ENCODE results near the gene STIL. TPM values are rescaled to one million over a fixed set of nuclear protein-coding genes. Genes with fewer than 3 reads are reported as not detected.

Gene STIL
- total RNA-seq, 4 donors from 2014 or later = 0.33 to 1.1 (median 0.63) TPM

DNA sequence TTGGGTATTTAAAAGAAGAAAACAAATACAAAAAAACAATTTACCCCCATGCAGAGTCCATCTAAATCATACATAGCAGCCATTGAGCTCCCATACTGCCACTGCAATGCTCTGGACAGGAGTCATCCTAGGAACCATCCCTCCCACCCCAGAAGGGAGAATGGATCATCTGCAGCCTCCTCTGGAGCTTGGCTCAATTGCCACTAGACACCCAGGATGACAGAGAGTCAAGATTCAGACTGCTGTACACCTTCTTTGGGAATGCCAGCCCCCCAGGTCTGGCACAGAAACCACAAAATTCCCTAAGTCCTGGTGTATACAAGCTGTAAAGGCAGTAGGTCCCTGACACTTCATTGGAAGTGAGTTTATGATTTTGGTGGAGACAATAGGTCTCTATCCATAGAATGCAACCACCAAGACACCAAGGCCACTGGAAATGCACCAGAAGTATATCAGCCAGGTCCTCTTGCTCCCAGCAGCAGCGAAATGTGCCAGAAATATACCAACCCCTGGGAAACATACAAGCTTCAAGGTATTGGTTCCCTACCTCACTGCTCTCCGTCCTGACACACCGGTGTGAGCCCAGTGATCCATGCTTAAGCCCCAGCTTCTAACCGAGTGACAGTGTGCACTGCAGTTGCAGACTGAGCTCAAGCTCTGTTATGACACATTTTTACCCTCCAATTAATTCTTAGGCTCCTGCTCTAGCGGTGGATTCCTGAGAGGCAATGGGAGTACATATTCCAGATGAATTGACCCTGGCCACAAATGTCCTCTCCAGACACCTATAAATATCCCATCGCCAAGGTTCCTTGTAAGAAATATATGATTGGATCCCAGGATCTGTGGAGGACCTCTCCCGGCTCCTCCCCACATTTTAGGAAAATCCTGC lies 86.4 kb downstream of the STIL start:
- Histone ChIP-seq H3K4me3 (no peak overlapping the region), H3K4me1 (peaks cover 2 to 27% of the 10 kb centered on the region in 2 donors), H3K9me3 (no peaks in the 10 kb centered on the region), H3K36me3 (no peaks in the 10 kb centered on the region), H3K27me3 (peaks cover 91 to 99% (median 94%) of the 10 kb centered on the region in 3 donors), H3K27ac (peak overlapping the region in 2 of 4 donors; percentile 75 to 77)
- no peak for TF ChIP-seq POLR2A (IDR thresholded peaks at IDR 0.05)
- TF ChIP-seq, protein P1, sequence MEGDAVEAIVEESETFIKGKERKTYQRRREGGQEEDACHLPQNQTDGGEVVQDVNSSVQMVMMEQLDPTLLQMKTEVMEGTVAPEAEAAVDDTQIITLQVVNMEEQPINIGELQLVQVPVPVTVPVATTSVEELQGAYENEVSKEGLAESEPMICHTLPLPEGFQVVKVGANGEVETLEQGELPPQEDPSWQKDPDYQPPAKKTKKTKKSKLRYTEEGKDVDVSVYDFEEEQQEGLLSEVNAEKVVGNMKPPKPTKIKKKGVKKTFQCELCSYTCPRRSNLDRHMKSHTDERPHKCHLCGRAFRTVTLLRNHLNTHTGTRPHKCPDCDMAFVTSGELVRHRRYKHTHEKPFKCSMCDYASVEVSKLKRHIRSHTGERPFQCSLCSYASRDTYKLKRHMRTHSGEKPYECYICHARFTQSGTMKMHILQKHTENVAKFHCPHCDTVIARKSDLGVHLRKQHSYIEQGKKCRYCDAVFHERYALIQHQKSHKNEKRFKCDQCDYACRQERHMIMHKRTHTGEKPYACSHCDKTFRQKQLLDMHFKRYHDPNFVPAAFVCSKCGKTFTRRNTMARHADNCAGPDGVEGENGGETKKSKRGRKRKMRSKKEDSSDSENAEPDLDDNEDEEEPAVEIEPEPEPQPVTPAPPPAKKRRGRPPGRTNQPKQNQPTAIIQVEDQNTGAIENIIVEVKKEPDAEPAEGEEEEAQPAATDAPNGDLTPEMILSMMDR (IDR thresholded peaks at IDR 0.05 in 4 of 5, conservative IDR thresholded peaks at IDR 0.05 in 1 of 5) = no peak
- DNase-seq (no peak), ATAC-seq (no peak)
- in situ Hi-C loops (cut with MboI; ENCODE audit: low sequenced_read_pairs in 4 of 4) = no loop called here
- intact Hi-C loops (cut with DNase I; ENCODE audit: low total_unique reads) = no loop called here

DNA sequence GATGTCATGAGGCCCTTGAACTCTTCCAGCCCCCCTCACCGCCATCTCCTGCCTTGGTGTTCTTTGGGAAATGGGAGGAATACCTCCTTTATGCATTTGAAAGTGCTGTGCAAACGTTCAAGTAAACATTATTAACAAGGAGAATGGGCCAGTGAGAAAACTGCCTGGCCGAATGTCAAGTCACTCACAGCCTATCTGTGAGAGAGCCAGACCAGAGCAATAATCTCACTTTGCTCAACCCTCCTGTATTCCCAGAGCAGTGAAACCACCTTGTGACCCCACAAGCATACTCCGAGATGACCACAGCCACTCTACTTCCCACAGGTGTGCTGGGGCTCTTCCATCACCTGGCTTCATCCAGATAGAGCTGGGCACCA lies 87.1 kb downstream of the STIL start:
- H3K27me3 ChIP-seq = peaks cover 86 to 92% (median 91%) of the 10 kb centered on the region in 3 donors
- no peak for ATAC-seq

DNA sequence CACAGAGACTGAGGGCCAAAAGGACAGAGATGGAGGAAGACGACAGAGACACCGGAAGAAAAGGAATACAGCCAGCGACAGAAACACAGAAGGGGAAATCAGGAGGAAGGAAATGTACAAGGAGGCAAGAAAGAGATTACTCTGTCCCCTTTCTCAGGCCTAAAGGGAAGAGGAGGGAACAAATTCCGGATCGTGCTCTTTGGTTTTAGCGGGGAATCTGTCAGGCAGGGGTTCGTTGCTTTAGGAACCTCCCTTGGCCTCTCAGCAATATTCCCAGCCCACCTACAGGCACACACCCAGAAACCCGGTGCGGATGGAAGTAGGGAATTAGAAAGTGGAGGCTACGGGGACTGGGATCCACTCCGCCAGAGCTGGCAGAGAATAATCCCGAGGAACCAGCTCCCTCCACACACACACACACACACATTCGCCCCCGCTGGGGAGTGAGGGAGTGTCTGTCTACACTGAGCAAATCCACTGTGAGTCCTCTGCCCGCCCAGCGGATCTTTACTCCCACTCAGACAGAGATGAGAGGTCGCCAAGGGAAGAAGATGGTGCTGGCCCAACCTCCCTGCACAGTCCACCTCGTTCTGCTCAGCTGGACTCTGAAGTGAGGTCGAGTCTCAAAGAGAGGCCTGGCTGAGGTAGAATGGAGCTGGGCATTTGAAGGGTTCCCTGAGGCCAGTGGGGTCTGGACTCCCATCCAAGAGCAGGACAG lies 87.7 kb downstream of the STIL start:
- Histone ChIP-seq H3K27me3 (peaks cover 81 to 87% (median 85%) of the 10 kb centered on the region in 3 donors), H3K4me3 (peak overlapping the region in 3 of 4 donors; percentile 20 to 42 (median 41)), H3K27ac (peak overlapping the region in 3 of 4 donors; percentile 18 to 36 (median 32)), H3K9me3 (no peaks in the 10 kb centered on the region), H3K4me1 (peaks cover 2 to 21% of the 10 kb centered on the region in 2 donors), H3K36me3 (no peaks in the 10 kb centered on the region)
- DNase-seq = no peak
- no peak for ATAC-seq
- intact Hi-C loops (cut with DNase I; ENCODE audit: low total_unique reads) (no loop called here), in situ Hi-C loops (cut with MboI; ENCODE audit: low sequenced_read_pairs in 4 of 4) (no loop called here)
- TF ChIP-seq, protein P1 (IDR thresholded peaks at IDR 0.05 in 4 of 5, conservative IDR thresholded peaks at IDR 0.05 in 1 of 5) = no peak
- no peak for TF ChIP-seq POLR2A (IDR thresholded peaks at IDR 0.05)

More for the DNA sequence above, 87.1 kb downstream of the STIL start:
- intact Hi-C loops (cut with DNase I; ENCODE audit: low total_unique reads) = no loop called here
- Histone ChIP-seq H3K4me3 (no peak overlapping the region), H3K4me1 (peaks cover 2 to 27% of the 10 kb centered on the region in 2 donors), H3K27ac (peak overlapping the region in 1 of 4 donors; percentile 32), H3K9me3 (no peaks in the 10 kb centered on the region), H3K36me3 (no peaks in the 10 kb centered on the region)
- DNase-seq = no peak
- in situ Hi-C loops (cut with MboI; ENCODE audit: low sequenced_read_pairs in 4 of 4) = no loop called here
- TF ChIP-seq POLR2A (IDR thresholded peaks at IDR 0.05) = no peak
- TF ChIP-seq, protein P1 (IDR thresholded peaks at IDR 0.05 in 4 of 5, conservative IDR thresholded peaks at IDR 0.05 in 1 of 5) = no peak

DNA sequence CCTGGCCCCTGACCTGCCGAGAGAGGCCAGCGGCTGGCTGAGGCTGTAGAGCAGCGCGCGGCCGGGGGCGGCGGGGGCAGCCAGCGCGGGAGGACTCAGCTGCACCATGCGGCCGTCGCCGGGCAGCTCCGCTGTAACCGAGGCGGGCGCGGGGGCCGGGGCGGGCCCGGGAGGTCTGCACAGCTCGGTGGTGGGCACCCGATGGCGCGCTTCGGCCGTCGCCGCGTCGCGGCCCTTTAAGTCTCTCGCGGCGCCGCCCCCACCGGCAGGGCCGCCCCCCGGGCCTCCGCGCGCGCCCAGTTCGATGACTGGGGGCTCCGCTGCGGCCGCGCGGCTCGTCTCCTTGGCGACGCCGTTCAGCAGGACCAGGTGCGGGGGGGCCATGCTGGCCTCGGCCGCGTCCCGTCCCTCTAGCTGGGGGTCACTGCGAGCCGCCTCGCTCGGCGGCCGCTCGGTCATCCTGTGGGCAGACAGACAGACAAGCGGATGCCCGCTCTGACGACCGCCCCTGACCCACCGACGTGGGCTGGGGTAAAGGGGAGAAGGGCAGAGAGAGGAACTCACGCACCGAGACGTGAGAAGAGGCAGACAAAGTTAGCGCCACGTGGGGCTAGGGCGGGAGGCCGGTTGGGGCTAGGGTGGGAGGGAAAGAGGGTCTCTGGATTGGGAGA lies 88.4 kb downstream of the STIL start:
- peak overlapping the region in 3 of 4 donors; percentile 20 to 42 (median 41) for H3K4me3 ChIP-seq
- no peaks in the 10 kb centered on the region for H3K9me3 ChIP-seq
- H3K4me1 ChIP-seq = peaks cover 2 to 14% of the 10 kb centered on the region in 2 donors
- intact Hi-C loops (cut with DNase I; ENCODE audit: low total_unique reads) = no loop called here
- H3K36me3 ChIP-seq = no peaks in the 10 kb centered on the region
- TF ChIP-seq, protein P1 (IDR thresholded peaks at IDR 0.05 in 4 of 5, conservative IDR thresholded peaks at IDR 0.05 in 1 of 5) = no peak
- no peak for TF ChIP-seq POLR2A (IDR thresholded peaks at IDR 0.05)
- H3K27me3 ChIP-seq = peaks cover 74 to 80% (median 78%) of the 10 kb centered on the region in 3 donors
- ATAC-seq (no peak), DNase-seq (no peak)
- peak overlapping the region in 2 of 4 donors; percentile 32 to 36 for H3K27ac ChIP-seq
- in situ Hi-C loops (cut with MboI; ENCODE audit: low sequenced_read_pairs in 4 of 4) = no loop called here
